Non-pigmented ciliary epithelial cell (primary cell): ENCODE results near the gene EPHA7.
A peak's percentile ranks its signal among the peaks of the same experiment; 100 is the strongest.

ENCODE experiments used
- DNase-seq: peaks from one replicate; pipeline ENCODE4 v3.0.0-alpha.2; 2010; ENCODE audit warnings: low read depth

EPHA7 gene

DNA sequence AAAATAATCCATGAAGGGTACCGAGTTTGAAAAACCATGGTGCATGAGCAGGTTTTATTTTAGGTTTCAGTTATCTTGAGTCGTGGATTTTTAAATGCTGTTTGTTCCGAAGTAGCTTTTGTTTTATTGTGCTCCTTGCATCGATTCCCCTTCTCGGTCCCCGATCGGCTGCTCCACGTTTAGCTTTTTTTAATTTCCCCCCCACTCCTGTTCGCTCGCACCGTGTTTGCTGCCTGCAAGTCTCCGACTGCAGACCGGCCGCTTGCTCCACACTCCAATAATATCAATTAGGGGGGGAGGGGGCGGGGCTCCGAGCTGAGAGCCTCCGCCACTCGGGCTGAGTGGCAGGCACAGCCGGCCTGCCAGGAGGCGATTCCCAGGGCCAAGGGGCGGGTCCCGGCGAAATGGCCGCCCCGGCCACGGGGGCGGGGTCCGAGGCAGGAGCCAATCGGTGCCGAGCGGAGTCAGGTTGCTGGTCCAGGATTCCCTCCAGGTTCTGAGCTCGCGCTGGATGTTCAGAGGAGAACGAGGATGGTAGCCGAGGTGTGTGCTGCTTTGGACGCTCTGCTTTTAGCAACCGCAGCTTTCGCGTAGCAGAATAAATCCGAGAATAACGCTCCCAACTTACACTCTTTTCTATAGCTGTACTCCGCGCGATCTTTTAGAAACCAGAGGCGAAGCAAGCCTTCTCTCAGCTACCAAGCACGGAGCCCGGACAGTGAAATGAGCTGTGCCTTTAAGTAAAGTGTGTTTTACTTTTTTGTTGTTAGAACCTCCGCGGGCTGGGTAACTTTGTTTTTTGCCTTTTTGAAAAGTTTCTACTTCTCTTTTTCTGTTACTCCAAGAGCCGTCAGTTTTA lies at the start of gene EPHA7:
TSS of gene EPHA7 (minus strand) at position 256 of the 859 bp plus-strand sequence. CDS start at position 38, 218 bp downstream.
- peak; percentile 73 for DNase-seq

DNA sequence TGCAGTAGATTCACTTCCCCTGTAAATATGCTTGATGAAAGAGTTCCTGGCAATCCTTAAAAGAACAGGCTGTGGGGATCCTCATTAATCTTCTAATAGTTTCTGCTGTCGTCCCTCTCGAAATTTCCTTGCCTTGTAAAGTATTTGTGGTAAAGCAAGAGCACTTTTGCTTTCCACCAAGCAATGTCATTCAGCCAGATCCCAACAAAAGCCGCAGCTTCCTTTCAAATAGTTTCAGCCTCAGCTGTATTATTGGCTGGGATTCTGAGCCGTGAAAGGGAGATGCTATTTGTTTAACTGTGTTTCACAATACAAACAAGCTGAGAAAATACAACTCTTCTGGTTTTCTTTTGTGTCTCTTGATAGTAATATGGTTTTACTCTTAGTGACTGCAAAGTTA lies 48.9 kb upstream of the EPHA7 start:
- DNase-seq = no peak

DNA sequence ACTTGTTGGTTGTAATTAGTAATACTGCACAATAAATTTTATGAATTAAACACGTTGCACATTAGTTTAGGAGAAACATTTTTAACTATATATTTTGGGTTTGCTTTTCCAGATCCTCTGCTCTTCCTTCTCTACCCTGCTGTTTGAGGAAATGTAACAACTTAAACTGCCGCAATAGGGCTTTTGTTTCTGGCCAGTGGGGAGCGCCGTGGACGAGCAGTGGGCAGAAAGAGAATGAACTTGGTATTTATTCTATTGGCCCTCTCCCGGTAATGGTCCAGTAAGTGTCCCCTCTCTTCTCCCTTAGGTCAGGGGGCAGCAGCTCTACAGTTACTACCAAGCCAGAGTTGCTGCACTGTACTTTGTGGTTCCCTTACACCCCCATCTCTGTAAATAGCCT lies 35.2 kb upstream of the EPHA7 start:
- no peak for DNase-seq

DNA sequence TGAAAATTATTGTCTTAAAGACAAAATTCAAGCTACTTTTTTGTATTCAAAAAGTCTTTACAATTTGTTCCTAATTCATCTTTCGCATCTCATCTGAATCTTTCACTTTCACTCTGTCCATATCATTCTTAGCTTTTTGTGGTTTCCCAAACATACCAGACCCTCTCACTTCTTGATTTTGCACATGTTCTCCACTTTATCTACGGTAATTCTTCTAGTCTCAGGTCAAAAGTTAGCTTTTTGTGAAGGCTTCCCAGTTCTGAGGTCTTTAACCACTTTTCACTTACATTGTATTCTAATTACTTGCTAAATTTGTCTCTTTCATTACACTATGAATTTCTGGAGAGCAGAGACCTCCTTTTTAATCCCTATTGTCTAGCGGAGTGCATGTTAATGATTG lies 34.6 kb upstream of the EPHA7 start:
- DNase-seq = no peak

DNA sequence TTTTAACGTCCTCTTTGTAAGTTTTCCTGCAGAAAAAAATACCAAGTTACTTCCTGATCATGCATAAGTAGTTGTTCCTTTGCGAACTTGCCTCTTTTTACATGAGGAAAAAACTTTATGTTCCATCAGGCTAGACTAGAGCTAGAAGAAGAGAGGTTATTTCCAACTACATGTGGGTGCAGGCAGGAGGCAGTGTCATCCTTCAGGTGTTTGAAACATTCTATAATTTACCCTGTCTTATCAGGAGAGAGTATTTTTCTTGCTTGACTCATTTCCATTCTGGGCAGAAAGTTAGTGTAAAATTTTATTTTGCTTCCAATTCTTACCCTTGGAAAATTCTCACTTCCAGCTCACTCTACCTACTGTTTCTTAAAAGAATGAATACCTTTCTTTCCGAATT lies 28.5 kb upstream of the EPHA7 start:
- no peak for DNase-seq

DNA sequence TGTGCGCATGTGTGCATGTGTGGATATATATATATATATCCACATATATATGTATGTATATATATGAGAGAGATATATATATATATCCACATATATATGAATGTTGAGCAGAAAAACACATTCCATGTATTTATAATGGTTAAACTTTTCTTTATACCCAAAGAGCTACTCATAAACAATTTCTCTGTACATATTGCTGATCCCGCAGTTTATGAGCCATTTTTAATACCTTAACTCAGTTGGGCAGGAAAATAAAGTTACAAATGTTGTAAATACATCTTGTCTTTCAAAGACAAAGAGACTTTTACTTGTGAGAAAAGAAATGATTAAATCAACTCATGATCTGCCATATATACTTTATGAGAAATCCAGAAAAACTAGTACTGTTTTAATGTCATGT lies 18.1 kb upstream of the EPHA7 start:
- no peak for DNase-seq

DNA sequence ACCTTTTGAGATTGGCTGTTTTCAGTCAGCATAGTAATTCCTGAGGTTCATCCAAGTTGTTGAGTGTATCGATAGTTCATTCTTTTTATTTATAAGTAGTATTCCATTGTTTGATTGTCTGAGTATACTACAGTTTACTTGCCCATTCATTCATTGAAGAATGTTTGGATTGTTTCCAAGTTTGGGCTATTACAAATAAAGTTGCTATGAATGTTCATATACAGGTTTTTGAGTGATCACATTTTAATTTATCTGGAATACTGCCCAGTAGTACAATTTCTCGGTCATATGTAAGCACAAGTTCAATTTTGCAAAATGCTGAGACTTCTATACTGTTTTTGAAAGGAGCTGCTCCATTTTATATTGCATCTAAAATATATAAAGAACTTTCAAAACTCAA lies 14.2 kb upstream of the EPHA7 start:
- no peak for DNase-seq

DNA sequence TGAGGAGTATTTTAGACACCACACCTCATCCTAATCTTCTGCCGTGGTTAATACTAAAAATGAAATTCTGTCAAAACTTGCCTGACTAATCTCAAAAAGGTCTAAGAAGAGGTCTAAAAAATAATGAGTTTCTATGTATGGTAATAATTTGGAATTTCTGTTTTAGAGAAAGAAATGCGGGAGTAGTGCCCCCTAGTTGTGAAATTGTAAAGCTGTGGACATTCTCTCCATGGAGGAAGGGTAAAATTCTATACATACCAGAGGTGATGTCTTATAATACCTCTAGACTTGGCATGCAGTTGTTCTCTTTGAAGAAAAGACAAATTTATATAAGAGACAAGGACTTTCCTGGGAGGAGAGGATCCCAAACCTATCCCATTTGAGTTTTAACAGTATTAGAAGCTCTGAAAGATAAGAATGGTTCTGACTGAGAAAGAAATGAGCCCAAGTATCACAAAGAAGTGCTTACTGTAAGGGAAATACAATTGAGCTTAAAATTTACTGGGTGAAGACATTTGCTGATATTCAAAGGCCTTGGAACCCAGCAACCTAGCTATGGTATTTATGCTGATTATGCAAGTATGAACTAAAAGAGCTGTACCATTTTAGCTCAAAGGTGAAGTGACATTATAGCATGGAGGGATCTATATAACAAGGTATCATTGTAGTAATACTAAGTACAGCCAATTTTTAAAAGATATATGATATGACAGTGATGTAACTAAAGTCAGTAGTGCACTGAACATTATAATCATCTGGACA lies 5.1 kb upstream of the EPHA7 start:
- DNase-seq = no peak

DNA sequence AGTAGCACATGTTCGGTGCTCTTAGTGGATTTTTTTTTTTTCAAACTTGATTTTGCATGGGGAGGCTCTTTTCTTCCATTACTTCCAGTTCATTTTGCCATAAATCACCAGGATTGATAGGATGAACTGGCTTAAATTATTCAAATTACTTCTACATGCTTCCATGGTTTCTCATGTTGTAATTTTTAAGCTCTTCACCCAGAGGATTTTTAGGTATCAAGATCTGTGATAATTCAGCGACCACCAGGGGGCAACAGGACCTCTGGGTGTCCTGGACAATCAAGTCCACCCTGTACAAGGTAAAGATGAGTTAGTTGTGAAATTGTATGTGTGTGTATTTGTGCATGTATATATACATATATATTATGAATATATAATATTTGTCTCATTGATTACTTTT lies 4.2 kb upstream of the EPHA7 start:
- no peak for DNase-seq

DNA sequence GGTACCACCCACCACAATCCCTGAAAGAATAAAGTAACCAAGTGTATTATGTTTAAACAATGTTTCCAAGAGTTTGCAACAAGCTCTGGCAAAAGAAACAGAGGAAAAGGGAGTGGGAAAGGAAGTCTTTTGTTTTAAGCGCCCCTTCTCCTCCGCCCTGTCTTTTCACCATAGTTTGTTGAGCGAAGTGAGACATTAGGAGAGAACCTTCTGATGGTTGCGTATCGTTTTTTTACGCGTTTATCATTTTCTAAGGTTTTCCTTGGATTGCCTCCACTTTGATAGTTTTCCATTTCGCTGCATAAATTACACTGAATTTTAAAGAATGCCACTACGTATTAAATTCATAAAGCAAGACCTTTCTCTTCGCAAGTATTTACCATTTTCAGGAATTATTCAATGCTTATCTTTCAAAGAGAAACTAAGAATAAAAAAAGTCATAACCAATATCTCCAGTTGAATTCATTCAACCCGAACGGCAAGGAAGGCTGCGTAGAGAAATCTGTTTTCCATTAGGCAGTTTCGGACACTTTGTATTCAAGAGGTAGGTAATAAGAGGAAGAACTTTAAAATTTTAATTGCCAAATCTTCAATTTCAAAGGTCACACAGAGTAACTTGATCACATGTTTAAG lies 920 bp upstream of the EPHA7 start:
- no peak for DNase-seq

DNA sequence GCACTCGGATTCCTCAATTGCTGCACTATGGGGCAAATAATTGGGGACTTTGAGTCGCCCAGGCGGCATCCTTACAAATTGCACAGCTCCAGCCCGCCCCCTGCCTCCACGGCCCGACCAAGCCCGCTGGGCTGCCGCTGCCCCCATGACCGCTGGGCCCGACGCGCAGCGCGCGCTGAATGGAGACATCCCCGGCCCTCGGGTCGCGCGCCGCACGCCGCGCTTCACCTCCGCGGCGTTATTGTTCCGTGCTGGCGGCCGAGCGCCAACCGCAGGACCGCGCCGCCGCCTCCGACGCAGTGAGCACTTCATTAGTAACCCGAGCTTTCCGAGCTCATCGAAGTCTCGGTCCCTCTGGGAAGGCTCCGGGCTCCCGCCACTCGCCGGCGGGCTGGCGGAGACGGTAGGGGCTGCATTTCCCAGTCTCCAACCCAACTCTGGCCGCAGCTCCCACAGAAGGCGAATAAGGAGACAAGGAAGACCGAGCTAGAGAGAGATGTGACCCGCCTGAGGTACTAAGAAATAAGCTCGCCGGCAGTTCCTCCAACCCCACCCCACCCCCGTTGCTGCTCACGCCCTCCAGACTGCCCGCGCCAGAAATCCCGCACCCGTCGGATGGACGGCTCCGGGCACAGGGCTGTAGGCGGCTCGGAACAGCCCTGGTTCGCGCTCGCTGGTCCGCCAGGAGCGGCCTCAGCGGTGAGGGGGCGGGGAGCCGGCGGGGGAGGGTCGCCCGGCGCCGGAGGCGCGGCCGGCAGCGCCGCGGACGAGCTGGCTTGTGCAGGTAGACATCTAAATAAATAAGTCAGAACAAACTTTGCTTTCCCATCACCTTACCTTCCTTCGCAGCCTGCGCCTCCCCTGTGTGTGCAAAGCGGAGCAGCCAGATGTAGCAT lies 703 bp downstream of the EPHA7 start:
- no peak for DNase-seq

DNA sequence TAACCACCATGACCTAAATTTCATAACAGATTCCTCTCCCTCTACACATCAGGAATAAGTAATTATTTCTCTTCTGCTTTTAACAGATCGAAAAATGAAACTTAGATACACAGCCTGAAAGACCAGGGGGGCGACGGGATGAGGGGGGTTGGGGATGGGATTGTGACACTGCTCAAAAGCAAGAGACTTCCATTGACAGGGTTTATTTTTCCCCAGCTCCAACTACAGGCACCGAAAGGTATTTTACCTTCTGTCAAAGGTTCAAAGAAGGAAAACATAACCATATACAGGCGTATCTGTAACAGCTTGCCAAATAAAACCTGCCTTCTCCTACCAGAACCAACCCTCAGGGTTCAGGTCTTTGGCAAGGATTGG lies 1.3 kb downstream of the EPHA7 start:
- no peak for DNase-seq

DNA sequence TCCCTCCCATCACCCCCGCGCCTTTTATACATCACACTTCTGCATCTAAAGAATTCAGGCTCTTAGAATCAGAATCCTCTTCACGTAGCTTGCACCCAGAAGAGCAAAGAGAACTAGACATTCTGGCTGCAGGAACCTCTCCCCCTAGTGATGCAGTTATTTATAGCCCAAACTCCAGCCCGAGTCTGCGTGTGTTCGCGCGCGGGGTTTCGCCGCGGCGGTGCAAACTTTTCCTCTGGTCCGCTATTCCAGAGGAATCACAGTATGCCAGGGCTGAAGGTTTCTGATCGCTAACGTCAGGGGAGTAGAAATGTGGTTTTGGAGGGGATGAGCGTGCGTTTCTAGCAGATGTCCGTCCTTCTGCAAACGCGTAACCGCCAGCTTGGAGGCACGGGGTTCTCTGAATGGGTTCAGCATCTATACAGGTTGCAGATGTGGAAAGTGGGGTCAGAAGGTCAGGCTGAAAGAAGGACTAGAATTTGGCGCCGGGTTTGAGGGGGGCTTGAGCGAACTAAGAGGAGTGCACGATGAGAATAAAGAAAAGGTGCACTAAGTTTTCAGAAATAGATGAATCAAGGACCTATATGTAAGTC lies 1.8 kb downstream of the EPHA7 start:
- DNase-seq = no peak

DNA sequence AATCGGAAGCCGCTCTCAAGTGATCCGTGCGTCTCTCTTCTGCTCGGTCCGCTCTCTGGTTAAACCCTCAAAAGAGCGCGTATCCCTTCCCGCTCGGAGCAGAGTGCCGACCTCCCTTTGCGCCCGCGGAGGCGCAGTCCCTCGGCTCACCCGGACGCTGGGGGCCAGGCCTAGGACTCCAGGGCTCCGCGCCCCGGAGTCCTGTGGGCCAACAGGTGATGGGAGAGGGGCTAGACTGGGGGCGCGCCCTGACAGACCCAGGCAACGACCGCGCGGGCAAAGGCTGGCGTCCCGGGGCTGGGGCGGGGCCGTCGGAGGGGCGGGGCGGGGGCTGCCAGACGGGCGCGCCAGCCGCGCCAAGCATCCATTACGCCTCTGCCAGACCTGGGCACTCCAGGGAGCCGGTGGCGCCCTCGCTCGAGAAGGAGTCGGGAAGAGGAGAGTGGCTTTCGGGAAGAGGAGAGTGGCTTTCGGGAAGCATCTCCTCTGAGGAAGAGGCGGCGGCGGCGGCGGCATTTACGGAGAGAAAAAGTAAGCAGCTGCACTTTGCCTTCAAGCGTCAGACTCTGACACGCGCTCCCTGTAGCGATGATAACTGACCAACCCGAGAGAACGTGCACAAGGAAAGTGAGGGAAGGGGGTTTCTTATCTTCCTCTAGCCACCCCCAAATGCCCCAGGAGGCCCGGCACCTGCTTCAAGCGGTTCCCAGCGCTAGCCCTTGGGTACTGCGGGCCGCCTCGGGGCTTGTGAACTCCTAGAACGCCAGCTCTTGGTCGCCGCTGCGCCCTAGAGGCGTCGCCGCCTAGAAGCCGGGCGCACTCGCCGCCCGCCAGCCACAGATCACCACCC lies 2.6 kb downstream of the EPHA7 start:
- no peak for DNase-seq

DNA sequence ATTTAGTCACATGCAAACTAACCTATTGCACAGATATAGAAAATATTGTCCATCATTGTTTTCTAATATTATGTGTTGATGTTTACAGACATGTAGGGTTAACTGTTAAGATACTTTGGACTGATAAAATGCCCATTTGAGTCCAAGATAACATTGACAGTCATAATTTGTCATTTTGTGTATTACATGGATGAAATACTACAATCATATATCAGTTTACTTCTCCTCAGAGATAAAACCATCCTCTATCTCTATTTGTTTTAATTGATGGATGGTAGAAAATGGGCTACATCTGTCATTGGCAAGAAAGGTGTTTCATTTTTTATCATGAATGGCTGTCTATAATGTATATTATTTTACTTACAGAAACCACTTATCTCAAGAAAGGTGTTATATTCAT lies 6.2 kb downstream of the EPHA7 start:
- no peak for DNase-seq

DNA sequence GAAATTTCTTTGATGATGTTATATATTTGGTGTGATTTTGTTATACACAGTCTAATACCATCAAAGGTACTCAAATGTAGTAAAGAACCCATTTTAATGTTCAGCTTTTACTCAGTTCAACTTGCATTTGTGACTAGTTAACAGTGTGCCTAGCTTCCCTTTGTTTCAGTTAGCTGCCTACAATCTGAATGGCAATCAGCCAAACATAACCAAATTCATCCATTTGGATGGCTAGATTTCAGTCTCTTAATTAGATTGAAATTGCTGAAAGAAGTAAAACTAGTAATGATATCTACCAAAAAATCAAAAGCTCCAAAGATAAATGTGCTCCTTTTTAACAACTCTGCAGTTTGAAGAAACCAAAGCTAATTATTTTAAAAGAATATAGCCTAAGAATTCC lies 6.9 kb downstream of the EPHA7 start:
- DNase-seq = no peak

DNA sequence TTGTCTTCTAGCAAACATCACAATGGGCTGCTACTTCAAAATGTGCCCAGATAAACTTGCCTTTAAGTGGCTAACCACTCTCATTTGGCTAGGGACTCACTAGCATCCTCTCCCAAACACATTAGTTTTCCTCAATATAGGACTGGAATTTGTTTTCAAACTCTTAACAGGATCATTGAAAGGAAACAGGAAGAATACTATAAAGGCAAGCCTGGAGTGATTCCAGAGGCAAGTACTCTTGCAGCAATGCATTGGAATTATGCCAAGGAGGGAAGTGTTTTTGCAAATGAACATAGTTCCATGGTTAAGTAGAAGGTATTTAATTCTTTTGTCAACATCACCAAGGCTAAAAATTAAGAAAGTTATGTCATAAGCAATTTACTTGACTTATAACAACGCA lies 12.2 kb downstream of the EPHA7 start:
- DNase-seq = no peak

DNA sequence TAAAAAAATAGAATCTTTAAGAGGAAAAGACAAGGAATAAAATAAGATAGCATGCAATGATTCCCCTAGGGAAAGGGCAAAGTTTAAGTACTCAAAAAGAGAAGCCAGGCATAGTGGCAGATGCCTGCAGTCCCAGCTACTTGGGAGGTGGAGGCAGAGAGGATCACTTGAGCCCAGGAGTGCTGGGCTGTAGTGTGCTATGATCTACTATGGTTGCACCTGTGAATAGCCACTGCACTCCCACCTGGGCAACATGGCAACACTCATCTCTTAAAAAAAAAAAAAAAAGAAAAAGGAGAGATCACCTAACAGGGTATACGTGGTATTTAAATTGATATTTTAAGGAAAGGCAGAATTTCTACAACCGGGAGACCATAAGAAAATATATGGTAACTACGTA lies 16.0 kb downstream of the EPHA7 start:
- DNase-seq = no peak

DNA sequence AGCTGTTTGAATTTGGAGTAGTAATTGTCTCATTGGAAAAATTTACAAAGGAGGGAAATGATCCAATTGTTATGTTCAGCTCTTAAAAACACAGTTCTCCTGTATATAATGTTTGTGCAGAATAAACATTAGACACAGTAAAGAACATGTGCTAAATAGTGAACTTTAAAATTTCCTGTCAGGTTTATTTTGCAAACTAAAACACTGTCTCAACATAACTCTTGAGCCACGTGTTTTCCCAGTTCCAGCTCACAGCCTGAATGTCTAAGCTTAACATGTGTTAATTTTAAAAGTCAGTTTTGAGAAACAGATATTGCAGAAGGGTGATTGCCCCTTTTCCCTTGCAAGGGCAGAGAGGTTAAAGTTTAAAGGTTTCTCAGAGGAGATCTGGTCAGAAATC lies 20.6 kb downstream of the EPHA7 start:
- no peak for DNase-seq

DNA sequence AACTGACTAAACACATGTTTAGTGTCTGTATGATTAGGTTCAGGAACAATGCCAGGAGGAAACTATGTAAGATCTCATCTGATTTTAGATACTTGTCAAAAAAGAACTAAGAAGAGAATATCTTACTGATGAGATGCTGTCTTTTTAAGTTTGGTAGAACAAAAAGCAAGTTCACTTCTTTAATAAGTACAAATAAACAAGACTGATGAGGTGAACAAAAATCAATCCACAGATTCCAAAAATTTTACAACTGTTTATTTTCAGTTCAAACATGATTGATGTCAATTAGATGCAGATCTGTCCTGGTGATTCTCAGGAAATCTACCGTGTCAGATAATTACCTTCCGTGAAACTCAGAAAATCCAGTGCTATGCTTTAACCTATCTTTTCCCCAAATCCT lies 24.9 kb downstream of the EPHA7 start:
- DNase-seq = no peak
